KMS-11 (cell line): ENCODE results near the gene ANKRD6.
"Not testable (repeated sequence)": the region's sequence is repeated elsewhere in the genome, so short reads cannot be mapped to it uniquely, and the experiment has no call there.

Source experiments
- H2AFZ ChIP-seq: fragments of 200-600 bp; sonication (generic); 2 replicates; pipeline ENCODE4 v1.6.1; 2016; ENCODE audit warnings: antibody characterized with exemption, mixed run types, low read depth
- H3K27ac ChIP-seq: fragments of 200-600 bp; sonication (generic); 2 replicates; pipeline ENCODE4 v1.6.1; 2016; ENCODE audit warnings: mild to moderate bottlenecking, mixed run types
- H3K27me3 ChIP-seq: fragments of 200-600 bp; sonication (generic); 2 replicates; pipeline ENCODE4 v1.6.1; 2017; ENCODE audit warnings: mild to moderate bottlenecking, low read depth, mixed run types, moderate library complexity; ENCODE audit not compliant: insufficient read depth
- H3K36me3 ChIP-seq: fragments of 200-600 bp; sonication (generic); 2 replicates; pipeline ENCODE4 v1.6.1; 2017; ENCODE audit warnings: mild to moderate bottlenecking, mixed run types; ENCODE audit not compliant: insufficient read depth
- H3K4me1 ChIP-seq: fragments of 200-600 bp; sonication (generic); 2 replicates; pipeline ENCODE4 v1.6.1; 2016; ENCODE audit warnings: mild to moderate bottlenecking, low read depth, mixed run types; ENCODE audit not compliant: poor library complexity, severe bottlenecking
- H3K4me2 ChIP-seq: fragments of 200-600 bp; sonication (generic); 2 replicates; pipeline ENCODE4 v1.7.0; 2016; ENCODE audit warnings: mild to moderate bottlenecking, mixed run types
- H3K4me3 ChIP-seq: fragments of 200-600 bp; sonication (generic); IDR thresholded peaks from 2 replicates; pipeline ENCODE4 v1.6.1; 2017; ENCODE audit warnings: low read depth, low read length, mixed read lengths; ENCODE audit not compliant: insufficient read depth
- H3K79me2 ChIP-seq: fragments of 200-600 bp; sonication (generic); 2 replicates; pipeline ENCODE4 v1.6.1; 2016; ENCODE audit warnings: low read depth, mixed run types; ENCODE audit not compliant: insufficient read depth
- H3K9ac ChIP-seq: fragments of 200-600 bp; sonication (generic); 2 replicates; pipeline ENCODE4 v1.6.1; 2016; ENCODE audit warnings: mild to moderate bottlenecking, mixed run types
- H4K20me1 ChIP-seq: fragments of 200-600 bp; sonication (generic); 2 replicates; pipeline ENCODE4 v1.6.1; 2016; ENCODE audit warnings: mild to moderate bottlenecking, mixed run types; ENCODE audit not compliant: insufficient read depth
- TF ChIP-seq, protein P1 (sequence below): fragments of 200-600 bp; sonication (generic); conservative IDR thresholded peaks from 2 replicates; pipeline ENCODE4 v1.6.1; 2017; ENCODE audit warnings: low read depth, mild to moderate bottlenecking, antibody characterized with exemption, low read length, moderate library complexity, mixed read lengths

ANKRD6 gene

DNA sequence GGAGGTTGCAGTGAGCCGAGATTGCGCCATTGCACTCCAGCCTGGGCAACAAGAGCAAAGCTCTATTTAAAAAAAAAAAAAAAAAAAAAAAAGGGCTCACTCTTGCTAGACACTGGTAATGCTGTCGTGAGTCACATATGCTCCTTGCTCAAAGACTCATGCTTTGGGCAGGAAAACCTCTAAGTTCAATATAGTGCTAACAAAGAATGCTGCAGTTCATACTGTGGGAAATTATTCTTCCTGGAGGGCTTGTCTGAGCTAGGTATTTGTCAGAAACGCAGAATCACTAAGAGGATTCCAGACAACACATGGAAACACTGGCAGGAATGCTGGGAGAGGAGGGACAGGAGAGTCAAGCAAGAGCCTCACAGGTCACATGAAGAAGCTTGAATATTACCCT, 207.9 kb downstream of the ANKRD6 start:
- no peaks in the 10 kb centered on the region for H4K20me1 ChIP-seq
- no peak overlapping the region for H3K27ac ChIP-seq
- no peak overlapping the region for H3K4me3 ChIP-seq
- no peaks in the 10 kb centered on the region for H3K79me2 ChIP-seq
- H3K36me3 ChIP-seq = no peaks in the 10 kb centered on the region
- peaks cover 7% of the 10 kb centered on the region for H3K4me1 ChIP-seq
- H3K4me2 ChIP-seq = no peak overlapping the region
- no peak overlapping the region for H2AFZ ChIP-seq
- TF ChIP-seq, protein P1, sequence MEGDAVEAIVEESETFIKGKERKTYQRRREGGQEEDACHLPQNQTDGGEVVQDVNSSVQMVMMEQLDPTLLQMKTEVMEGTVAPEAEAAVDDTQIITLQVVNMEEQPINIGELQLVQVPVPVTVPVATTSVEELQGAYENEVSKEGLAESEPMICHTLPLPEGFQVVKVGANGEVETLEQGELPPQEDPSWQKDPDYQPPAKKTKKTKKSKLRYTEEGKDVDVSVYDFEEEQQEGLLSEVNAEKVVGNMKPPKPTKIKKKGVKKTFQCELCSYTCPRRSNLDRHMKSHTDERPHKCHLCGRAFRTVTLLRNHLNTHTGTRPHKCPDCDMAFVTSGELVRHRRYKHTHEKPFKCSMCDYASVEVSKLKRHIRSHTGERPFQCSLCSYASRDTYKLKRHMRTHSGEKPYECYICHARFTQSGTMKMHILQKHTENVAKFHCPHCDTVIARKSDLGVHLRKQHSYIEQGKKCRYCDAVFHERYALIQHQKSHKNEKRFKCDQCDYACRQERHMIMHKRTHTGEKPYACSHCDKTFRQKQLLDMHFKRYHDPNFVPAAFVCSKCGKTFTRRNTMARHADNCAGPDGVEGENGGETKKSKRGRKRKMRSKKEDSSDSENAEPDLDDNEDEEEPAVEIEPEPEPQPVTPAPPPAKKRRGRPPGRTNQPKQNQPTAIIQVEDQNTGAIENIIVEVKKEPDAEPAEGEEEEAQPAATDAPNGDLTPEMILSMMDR = no peak
- no peak overlapping the region for H3K9ac ChIP-seq
- no peaks in the 10 kb centered on the region for H3K27me3 ChIP-seq

DNA sequence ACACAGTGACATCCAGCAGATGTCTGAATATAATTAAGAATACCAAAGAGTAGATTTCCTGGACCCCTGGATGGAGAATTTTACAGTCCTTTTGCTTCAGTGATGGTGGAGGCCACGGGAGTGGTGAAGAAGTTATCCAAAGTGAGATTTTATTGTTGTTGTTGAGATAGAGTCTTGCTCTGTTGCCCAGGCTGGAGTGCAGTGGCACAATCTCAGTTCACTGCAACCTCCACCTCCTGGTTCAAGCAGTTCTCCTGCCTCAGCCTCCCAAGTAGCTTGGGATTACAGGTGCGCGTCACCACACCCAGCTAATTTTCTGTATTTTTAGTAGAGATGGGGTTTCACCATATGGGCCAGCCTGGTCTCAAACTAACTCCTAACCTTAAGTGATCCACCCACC, 208.6 kb downstream of the ANKRD6 start:
- not testable (repeated sequence) for H3K36me3 ChIP-seq, H3K27ac ChIP-seq

DNA sequence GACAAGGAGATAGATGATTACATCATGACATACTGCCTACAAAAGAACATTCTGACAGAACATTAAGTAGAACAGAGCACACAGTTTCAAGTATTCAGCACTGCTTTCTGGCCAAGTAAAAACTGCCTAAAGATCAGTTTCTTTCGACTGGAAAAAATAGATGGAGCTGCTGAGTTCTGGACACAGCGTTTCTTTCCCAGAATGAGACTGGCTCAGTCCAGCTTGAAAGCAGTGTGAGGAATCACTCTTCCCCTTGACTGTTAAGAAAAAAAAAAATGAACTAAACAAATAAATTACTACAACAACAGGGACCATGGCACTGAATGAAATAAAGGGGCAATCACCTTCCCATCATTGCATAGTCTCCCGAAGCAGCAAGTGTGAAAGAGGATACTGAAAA, 210.0 kb downstream of the ANKRD6 start:
- Histone ChIP-seq H4K20me1 (no peaks in the 10 kb centered on the region), H2AFZ (no peak overlapping the region), H3K9ac (no peak overlapping the region), H3K79me2 (no peaks in the 10 kb centered on the region), H3K4me2 (no peak overlapping the region), H3K36me3 (no peaks in the 10 kb centered on the region), H3K27me3 (no peaks in the 10 kb centered on the region), H3K4me3 (no peak overlapping the region), H3K4me1 (no peaks in the 10 kb centered on the region), H3K27ac (no peak overlapping the region)
- TF ChIP-seq, protein P1 = no peak

More for the DNA sequence above, 208.6 kb downstream of the ANKRD6 start:
- not testable (repeated sequence) for H3K4me1 ChIP-seq, H3K9ac ChIP-seq, H3K4me2 ChIP-seq, H2AFZ ChIP-seq, H3K79me2 ChIP-seq, H3K27me3 ChIP-seq, H4K20me1 ChIP-seq, H3K4me3 ChIP-seq

DNA sequence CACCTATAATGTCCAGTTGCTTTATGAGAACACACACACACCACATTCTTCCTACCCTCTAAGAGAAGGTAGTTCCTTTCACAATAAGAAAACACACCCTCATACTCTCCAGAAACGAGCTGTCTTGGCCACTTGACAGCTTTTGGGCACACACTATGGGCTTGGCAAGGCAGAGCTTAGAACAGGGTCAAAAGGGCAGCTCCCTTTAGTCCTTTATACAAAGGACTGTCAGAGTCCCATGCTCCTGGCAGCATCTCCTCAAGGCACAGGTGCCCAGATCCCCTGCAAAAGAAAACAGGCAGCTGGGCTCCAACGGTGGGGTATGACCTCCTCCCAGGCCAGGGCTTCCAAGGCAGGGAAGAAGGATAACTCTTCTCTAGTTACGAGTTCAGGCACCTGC, 210.5 kb downstream of the ANKRD6 start:
- Histone ChIP-seq H3K4me1 (no peaks in the 10 kb centered on the region), H3K9ac (no peak overlapping the region), H4K20me1 (no peaks in the 10 kb centered on the region), H3K79me2 (no peaks in the 10 kb centered on the region), H3K36me3 (no peaks in the 10 kb centered on the region), H3K4me2 (no peak overlapping the region), H3K27me3 (no peaks in the 10 kb centered on the region), H3K27ac (no peak overlapping the region), H3K4me3 (no peak overlapping the region), H2AFZ (no peak overlapping the region)
- TF ChIP-seq, protein P1 = no peak

DNA sequence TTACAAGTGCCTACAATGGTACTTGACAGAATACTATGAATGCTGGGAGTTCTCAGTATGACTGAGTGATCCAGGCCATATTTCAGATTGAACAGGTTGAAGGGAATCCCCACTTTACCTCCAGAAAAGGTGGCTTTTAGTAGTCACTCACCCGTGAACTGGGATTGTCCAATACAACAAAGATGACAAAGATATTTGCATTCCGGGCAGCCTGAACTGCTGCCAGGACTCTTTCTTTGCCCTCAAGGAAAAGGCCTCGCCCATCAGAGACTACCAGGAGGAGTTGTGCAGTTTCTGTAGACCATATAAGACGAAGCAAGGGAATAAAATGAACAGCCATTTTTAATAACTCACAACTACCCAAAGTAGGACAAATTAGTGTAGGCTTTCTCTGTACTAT, 211.9 kb downstream of the ANKRD6 start:
- Histone ChIP-seq H3K4me3 (no peak overlapping the region), H2AFZ (no peak overlapping the region), H3K36me3 (no peaks in the 10 kb centered on the region), H4K20me1 (no peaks in the 10 kb centered on the region), H3K4me2 (no peak overlapping the region), H3K79me2 (no peaks in the 10 kb centered on the region), H3K27me3 (no peaks in the 10 kb centered on the region), H3K9ac (no peak overlapping the region), H3K4me1 (no peaks in the 10 kb centered on the region), H3K27ac (no peak overlapping the region)
- TF ChIP-seq, protein P1 = no peak
